Uterus (tissue), 2 donors: Measurements from ENCODE around the gene TDP1.

Source experiments
- POLR2A ChIP-seq, 2 donors: fragments of 450-650 bp; IDR thresholded peaks; one replicate each; pipeline ENCODE4 v1.6.1; 2016; ENCODE audit warnings: antibody characterized with exemption in 2 of 2, mild to moderate bottlenecking in 1 of 2, moderate library complexity in 1 of 2
- TF ChIP-seq, protein P1 (sequence below), 4 experiments: fragments of 200-600 bp in 2 of 4; fragments of 450-650 bp in 2 of 4; sonication (generic) in 2 of 4; IDR thresholded peaks; one replicate each; pipeline ENCODE4 v1.5.1; 2016 to 2019; ENCODE audit warnings: antibody characterized with exemption in 4 of 4, mild to moderate bottlenecking in 2 of 4, moderate library complexity in 1 of 4

GRCh38 chr14:89910691-89911009, 45.1 kb upstream of the TDP1 start:
- TF ChIP-seq, protein P1, sequence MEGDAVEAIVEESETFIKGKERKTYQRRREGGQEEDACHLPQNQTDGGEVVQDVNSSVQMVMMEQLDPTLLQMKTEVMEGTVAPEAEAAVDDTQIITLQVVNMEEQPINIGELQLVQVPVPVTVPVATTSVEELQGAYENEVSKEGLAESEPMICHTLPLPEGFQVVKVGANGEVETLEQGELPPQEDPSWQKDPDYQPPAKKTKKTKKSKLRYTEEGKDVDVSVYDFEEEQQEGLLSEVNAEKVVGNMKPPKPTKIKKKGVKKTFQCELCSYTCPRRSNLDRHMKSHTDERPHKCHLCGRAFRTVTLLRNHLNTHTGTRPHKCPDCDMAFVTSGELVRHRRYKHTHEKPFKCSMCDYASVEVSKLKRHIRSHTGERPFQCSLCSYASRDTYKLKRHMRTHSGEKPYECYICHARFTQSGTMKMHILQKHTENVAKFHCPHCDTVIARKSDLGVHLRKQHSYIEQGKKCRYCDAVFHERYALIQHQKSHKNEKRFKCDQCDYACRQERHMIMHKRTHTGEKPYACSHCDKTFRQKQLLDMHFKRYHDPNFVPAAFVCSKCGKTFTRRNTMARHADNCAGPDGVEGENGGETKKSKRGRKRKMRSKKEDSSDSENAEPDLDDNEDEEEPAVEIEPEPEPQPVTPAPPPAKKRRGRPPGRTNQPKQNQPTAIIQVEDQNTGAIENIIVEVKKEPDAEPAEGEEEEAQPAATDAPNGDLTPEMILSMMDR (IDR thresholded peaks at IDR 0.05) = no peak
- TF ChIP-seq POLR2A (IDR thresholded peaks at IDR 0.05) = no peak
